ENCODE data around the gene GAS7. TPM values are rescaled to one million over a fixed set of nuclear protein-coding genes. Genes with fewer than 3 reads are reported as not detected.

Gene GAS7
- total RNA-seq, 4 donors from 2014 or later = 62.6 to 122 (median 77.0) TPM

DNA sequence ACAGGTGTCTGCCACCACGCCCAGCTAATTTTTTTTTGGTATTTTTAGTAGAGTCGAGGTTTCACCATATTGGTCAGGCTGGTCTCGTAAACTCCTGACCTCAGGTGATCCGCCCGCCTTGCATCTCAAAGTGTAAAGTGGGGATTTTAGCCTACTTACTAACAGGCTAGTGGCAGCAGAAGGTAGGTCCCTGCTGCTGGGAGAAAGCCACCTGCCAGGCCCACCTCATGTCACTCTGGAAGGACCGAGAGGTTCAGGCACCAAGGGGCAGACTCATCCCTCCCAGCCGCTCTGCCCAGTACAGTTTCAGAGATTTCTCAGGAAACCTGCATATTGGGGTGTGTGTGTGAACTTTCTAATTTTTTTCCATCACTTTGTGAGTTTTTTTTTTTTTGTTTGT lies 291.3 kb downstream of the GAS7 start:
- ATAC-seq = no peak
- WGBS, 2 donors (ENCODE audit: low coverage in 1 of 2) = 69 to 74% methylated on average over 2 to 4 of the region's 7 CpGs
- H3K36me3 ChIP-seq = no peaks in the 10 kb centered on the region
- H3K4me1 ChIP-seq = peaks cover 0 to 12% (median 6%) of the 10 kb centered on the region in 3 donors
- no peak overlapping the region for H3K27ac ChIP-seq
- peaks cover 19% of the 10 kb centered on the region for H3K27me3 ChIP-seq
- H3K9me3 ChIP-seq = no peaks in the 10 kb centered on the region
- no peak for TF ChIP-seq EP300 (IDR thresholded peaks at IDR 0.05)
- no peak for TF ChIP-seq POLR2AphosphoS5 (IDR thresholded peaks at IDR 0.05)
- TF ChIP-seq POLR2A (IDR thresholded peaks at IDR 0.05) = no peak
- TF ChIP-seq, protein P1, sequence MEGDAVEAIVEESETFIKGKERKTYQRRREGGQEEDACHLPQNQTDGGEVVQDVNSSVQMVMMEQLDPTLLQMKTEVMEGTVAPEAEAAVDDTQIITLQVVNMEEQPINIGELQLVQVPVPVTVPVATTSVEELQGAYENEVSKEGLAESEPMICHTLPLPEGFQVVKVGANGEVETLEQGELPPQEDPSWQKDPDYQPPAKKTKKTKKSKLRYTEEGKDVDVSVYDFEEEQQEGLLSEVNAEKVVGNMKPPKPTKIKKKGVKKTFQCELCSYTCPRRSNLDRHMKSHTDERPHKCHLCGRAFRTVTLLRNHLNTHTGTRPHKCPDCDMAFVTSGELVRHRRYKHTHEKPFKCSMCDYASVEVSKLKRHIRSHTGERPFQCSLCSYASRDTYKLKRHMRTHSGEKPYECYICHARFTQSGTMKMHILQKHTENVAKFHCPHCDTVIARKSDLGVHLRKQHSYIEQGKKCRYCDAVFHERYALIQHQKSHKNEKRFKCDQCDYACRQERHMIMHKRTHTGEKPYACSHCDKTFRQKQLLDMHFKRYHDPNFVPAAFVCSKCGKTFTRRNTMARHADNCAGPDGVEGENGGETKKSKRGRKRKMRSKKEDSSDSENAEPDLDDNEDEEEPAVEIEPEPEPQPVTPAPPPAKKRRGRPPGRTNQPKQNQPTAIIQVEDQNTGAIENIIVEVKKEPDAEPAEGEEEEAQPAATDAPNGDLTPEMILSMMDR (IDR thresholded peaks at IDR 0.05) = no peak
- no peak overlapping the region for H3K4me3 ChIP-seq

DNA sequence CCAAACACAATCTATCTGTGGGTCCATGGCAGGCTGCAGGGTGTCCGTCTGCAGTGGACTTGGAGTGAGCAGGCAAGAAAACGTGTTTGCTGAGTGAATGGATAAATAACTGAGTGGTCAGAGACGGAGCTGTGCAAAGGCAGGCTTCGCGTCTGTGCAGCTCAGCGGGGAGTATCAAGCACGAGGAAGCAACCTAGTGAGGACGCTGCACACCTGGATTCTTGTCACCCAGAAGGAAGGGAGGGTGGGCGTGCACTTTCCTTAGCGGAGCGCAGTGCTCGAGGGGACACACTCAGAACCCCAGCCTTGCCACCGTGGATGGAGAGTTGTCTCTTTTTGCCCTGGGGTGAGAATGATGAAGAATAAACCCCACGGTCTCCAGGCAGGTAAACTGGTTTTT lies 291.8 kb downstream of the GAS7 start:
- TF ChIP-seq POLR2A (IDR thresholded peaks at IDR 0.05) (no peak), EP300 (IDR thresholded peaks at IDR 0.05) (no peak), POLR2AphosphoS5 (IDR thresholded peaks at IDR 0.05) (no peak)
- TF ChIP-seq, protein P1 (IDR thresholded peaks at IDR 0.05) = no peak
- no peak for ATAC-seq
- 68% methylated on average over 14 of the region's 14 CpGs; no CpG with 5 or more reads in 1 of the 2 donors for WGBS, 2 donors (ENCODE audit: low coverage in 1 of 2)
- peaks cover 19% of the 10 kb centered on the region for H3K27me3 ChIP-seq
- no peaks in the 10 kb centered on the region for H3K36me3 ChIP-seq
- H3K4me1 ChIP-seq = peaks cover 0 to 12% (median 8%) of the 10 kb centered on the region in 3 donors
- no peak overlapping the region for H3K27ac ChIP-seq
- H3K4me3 ChIP-seq = no peak overlapping the region
- H3K9me3 ChIP-seq = no peaks in the 10 kb centered on the region

DNA sequence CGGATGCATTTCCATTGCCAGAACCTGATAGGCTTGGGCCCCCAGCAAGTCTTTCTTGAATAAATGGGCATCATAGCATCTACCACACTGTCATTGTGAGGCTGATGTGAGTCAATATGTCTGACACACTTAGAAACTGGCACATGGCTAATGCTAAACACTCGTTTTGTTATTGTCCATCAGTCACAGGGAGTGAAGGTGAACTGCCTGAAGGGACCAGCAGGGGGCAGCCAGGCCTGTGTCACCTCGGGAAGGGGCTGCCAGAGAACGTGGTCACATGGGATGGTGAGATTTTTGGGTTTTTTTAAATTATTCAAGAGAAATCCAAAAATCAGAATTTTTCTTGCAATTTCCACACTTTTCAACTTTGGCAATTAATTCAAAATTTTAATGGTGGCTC lies 292.5 kb downstream of the GAS7 start:
- 20 to 25% methylated on average over 3 of the region's 4 CpGs for WGBS, 2 donors (ENCODE audit: low coverage in 1 of 2)
- Histone ChIP-seq H3K27me3 (peaks cover 19% of the 10 kb centered on the region), H3K27ac (no peak overlapping the region), H3K9me3 (no peaks in the 10 kb centered on the region), H3K4me3 (no peak overlapping the region), H3K36me3 (no peaks in the 10 kb centered on the region), H3K4me1 (peaks cover 0 to 12% (median 12%) of the 10 kb centered on the region in 3 donors)
- TF ChIP-seq POLR2A (IDR thresholded peaks at IDR 0.05) = no peak
- no peak for TF ChIP-seq EP300 (IDR thresholded peaks at IDR 0.05)
- no peak for TF ChIP-seq POLR2AphosphoS5 (IDR thresholded peaks at IDR 0.05)
- TF ChIP-seq, protein P1 (IDR thresholded peaks at IDR 0.05) = peak in 3 of 4 experiments; percentile 40 to 58 (median 46)
- ATAC-seq = no peak

DNA sequence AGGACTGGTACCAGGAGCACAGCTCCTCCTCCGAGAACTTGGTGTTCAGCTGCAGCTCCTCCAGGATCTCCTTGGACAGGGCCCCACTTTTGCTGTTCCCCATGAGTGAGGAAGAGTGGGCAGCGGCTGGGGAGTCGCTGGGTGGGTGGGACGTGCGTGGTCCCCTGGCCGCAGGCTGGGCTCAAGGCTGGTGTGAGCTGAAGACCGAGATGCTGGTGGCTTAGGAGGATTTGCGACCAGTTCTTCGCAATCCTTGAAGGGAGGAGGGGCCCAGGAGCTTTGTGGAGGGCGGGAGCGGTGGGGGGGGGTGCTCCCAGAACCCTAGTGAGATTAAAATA lies 293.4 kb downstream of the GAS7 start, which contains the start of gene RCVRN:
Gene RCVRN, minus strand, starts transcription at position 194 of the 338 bp plus-strand sequence. Its CDS starts 91 bp downstream, at position 103.
- no peak within 1 kb of the TSS for H3K27ac ChIP-seq
- no peak within 1 kb of the TSS for H3K4me3 ChIP-seq
- H3K36me3 ChIP-seq = no peaks in the 10 kb centered on the region
- H3K27me3 ChIP-seq = peaks cover 19% of the 10 kb centered on the region
- TF ChIP-seq POLR2AphosphoS5 (IDR thresholded peaks at IDR 0.05) (no peak), POLR2A (IDR thresholded peaks at IDR 0.05) (no peak), EP300 (IDR thresholded peaks at IDR 0.05) (no peak)
- TF ChIP-seq, protein P1 (IDR thresholded peaks at IDR 0.05) = no peak
- WGBS, 2 donors (ENCODE audit: low coverage in 1 of 2) = 100% methylated on average over 1 of the region's 11 CpGs; no CpG with 5 or more reads in 1 of the 2 donors
- no peaks in the 10 kb centered on the region for H3K9me3 ChIP-seq
- ATAC-seq = no peak
- H3K4me1 ChIP-seq = peaks cover 0 to 18% (median 13%) of the 10 kb centered on the region in 3 donors

DNA sequence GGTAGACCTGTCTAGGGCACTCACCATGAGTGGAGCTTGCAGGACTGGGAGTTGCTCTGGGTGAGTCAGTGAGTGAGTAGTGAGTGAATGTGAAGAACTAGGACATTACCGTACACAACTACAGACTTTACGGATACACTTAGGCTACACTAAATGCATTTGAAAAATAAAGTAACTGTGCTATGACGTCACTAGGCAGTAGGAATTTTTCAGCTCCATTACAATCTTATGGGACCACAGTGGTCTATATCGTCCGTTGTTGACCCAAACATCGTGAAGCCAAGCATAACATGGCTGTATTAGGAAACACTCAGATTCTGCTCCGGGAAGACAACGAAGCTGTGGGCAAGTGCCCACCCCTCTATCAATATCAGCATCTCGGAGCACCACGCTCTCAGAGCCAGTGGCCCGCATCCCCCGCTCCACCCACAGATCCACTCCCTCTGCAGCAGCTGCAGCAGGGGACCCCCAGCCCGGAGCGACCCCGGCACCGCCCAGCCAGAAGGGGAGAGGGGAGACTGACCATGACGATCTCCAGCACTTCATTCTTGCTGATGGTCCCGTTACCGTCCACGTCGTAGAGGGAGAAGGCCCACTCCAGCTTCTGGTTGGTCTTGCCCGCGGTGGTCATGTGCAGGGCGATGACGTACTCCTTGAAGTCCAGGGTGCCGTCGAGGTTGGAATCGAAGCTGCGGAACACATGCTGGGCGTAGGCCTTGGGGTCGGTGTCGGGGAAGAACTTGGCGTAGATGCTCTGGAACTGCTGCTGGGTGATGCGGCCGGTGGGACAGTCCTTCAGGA lies 293.9 kb downstream of the GAS7 start:
- Histone ChIP-seq H3K27me3 (peaks cover 19% of the 10 kb centered on the region), H3K27ac (no peak overlapping the region), H3K36me3 (no peaks in the 10 kb centered on the region), H3K9me3 (no peaks in the 10 kb centered on the region), H3K4me1 (peaks cover 0 to 24% (median 17%) of the 10 kb centered on the region in 3 donors), H3K4me3 (no peak overlapping the region)
- TF ChIP-seq POLR2A (IDR thresholded peaks at IDR 0.05) (no peak), POLR2AphosphoS5 (IDR thresholded peaks at IDR 0.05) (no peak), EP300 (IDR thresholded peaks at IDR 0.05) (no peak)
- TF ChIP-seq, protein P1 (IDR thresholded peaks at IDR 0.05) = no peak
- WGBS, 2 donors (ENCODE audit: low coverage in 1 of 2) = 92 to 94% methylated on average over 7 of the region's 35 CpGs
- no peak for ATAC-seq

All from gastroesophageal sphincter (tissue), 4 donors.